Lower lobe of right lung (tissue), 2 donors: Measurements from ENCODE around the gene MALT1. TPM values are rescaled to one million over a fixed set of nuclear protein-coding genes. Genes with fewer than 3 reads are reported as not detected.

Experiments
- ATAC-seq, 2 donors: fragments of 200-7000 bp; cut with Tn5 transposase; one replicate each; pipeline ENCODE4 v1.9.1; 2020 to 2022; ENCODE audit warnings: mild to moderate bottlenecking in 2 of 2, moderate library complexity in 2 of 2
- DNase-seq: peaks from one replicate; pipeline ENCODE4 v3.0.0-alpha.2; 2020
- H3K27ac ChIP-seq: fragments of 200-600 bp; one replicate; pipeline ENCODE4 v1.8.0; 2022
- H3K27me3 ChIP-seq: fragments of 200-600 bp; one replicate; pipeline ENCODE4 v1.8.0; 2022; ENCODE audit warnings: low read depth
- H3K36me3 ChIP-seq: fragments of 200-600 bp; one replicate; pipeline ENCODE4 v1.8.0; 2022; ENCODE audit warnings: mild to moderate bottlenecking
- H3K4me1 ChIP-seq: fragments of 200-600 bp; one replicate; pipeline ENCODE4 v1.8.0; 2022
- H3K4me3 ChIP-seq: fragments of 200-600 bp; one replicate; pipeline ENCODE4 v1.8.0; 2022; ENCODE audit warnings: mild to moderate bottlenecking
- H3K9me3 ChIP-seq: fragments of 200-600 bp; one replicate; pipeline ENCODE4 v1.8.0; 2022
- intact Hi-C: fragments of 100-400 bp; cut with DNase I; formaldehyde crosslinking; loops from one replicate; pipeline ENCODE4 v1.11.0; 2022
- total RNA-seq: library from RNA; stranded (reverse); fragmentation: NEBNext Ultra II Directional; extraction: Animal tissue kit (Norgen Biotek cat#: 25700); gene quantifications from one replicate; pipeline ENCODE4 v1.2.1, GENCODE V29; 2021
- TF ChIP-seq, protein P1 (sequence below): fragments of 200-600 bp; IDR thresholded peaks from one replicate; pipeline ENCODE4 v1.8.0; 2022; ENCODE audit warnings: antibody characterized with exemption, mild to moderate bottlenecking
- donor health status: DM: no; HTN: yes; CAD: no; lungs with severe emphysema.

The MALT1 gene
- total RNA-seq, 1 donor from 2014 or later: 23.1 TPM

DNA sequence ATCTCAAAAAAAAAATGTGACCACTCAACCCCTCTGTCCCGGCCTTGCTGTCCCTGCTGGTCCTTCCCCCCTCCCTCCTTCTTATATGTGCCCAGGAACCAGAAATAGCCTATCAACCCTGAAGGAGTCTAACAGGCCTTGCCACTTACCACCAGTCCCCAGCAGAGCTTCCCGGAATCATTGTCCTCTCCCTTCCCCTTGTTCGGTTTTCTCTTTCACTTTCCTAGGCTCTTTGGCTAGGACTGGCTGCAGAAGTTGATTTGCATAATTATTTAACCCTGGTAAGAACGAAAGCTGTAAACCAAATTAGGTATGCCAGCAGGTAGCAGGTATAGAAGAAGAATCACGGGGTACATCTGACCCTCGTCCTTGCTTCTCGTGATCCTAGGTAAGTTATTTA lies 120.8 kb downstream of the MALT1 start:
- ATAC-seq (peak; percentile 23 to 53), DNase-seq (no peak)
- H3K4me1 ChIP-seq: peaks cover 20% of the 10 kb centered on the region
- TF ChIP-seq, protein P1, sequence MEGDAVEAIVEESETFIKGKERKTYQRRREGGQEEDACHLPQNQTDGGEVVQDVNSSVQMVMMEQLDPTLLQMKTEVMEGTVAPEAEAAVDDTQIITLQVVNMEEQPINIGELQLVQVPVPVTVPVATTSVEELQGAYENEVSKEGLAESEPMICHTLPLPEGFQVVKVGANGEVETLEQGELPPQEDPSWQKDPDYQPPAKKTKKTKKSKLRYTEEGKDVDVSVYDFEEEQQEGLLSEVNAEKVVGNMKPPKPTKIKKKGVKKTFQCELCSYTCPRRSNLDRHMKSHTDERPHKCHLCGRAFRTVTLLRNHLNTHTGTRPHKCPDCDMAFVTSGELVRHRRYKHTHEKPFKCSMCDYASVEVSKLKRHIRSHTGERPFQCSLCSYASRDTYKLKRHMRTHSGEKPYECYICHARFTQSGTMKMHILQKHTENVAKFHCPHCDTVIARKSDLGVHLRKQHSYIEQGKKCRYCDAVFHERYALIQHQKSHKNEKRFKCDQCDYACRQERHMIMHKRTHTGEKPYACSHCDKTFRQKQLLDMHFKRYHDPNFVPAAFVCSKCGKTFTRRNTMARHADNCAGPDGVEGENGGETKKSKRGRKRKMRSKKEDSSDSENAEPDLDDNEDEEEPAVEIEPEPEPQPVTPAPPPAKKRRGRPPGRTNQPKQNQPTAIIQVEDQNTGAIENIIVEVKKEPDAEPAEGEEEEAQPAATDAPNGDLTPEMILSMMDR: no peak
- H3K27me3 ChIP-seq: no peaks in the 10 kb centered on the region
- no peak overlapping the region for H3K27ac ChIP-seq
- intact Hi-C loops: no loop called here
- no peak overlapping the region for H3K4me3 ChIP-seq
- no peaks in the 10 kb centered on the region for H3K9me3 ChIP-seq
- H3K36me3 ChIP-seq: no peaks in the 10 kb centered on the region

DNA sequence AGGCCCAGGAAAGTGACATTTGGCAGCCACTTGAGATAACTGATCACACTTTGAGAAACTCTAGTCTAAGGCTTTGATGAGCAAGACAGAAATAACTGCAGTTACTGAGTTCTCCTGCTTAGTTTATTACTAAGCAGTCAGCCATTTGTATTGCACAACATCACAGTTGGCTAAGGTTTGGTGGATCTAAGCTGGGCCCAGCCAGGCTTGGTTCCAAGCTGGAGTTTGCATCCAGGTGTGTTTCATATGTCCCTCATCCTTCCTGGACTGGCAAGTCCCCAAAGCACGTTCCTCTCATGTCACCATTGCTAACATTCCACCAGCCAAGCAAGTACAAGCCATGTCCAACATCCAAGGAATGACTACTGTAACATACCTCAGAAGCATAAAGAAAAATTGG lies 122.1 kb downstream of the MALT1 start:
- Histone ChIP-seq H3K4me1 (peaks cover 19% of the 10 kb centered on the region), H3K4me3 (no peak overlapping the region), H3K9me3 (no peaks in the 10 kb centered on the region), H3K27me3 (no peaks in the 10 kb centered on the region), H3K27ac (no peak overlapping the region), H3K36me3 (no peaks in the 10 kb centered on the region)
- TF ChIP-seq, protein P1: no peak
- ATAC-seq (no peak), DNase-seq (no peak)
- intact Hi-C loops: no loop called here

- intact Hi-C loops: no loop called here
- H3K27ac ChIP-seq: no peak overlapping the region
- TF ChIP-seq, protein P1: no peak
These were observed 125.0 kb downstream of the MALT1 start for GRCh38 chr18:58796220-58796619.

GRCh38 chr18:58800582-58800981 lies 129.3 kb downstream of the MALT1 start:
- intact Hi-C loops: no loop called here
- TF ChIP-seq, protein P1: no peak

More at GRCh38 chr18:58796220-58796619, 125.0 kb downstream of the MALT1 start:
- Histone ChIP-seq H3K9me3 (no peaks in the 10 kb centered on the region), H3K4me3 (no peak overlapping the region), H3K27me3 (no peaks in the 10 kb centered on the region), H3K4me1 (no peaks in the 10 kb centered on the region), H3K36me3 (no peaks in the 10 kb centered on the region)
- no peak for DNase-seq
- ATAC-seq: no peak

DNA sequence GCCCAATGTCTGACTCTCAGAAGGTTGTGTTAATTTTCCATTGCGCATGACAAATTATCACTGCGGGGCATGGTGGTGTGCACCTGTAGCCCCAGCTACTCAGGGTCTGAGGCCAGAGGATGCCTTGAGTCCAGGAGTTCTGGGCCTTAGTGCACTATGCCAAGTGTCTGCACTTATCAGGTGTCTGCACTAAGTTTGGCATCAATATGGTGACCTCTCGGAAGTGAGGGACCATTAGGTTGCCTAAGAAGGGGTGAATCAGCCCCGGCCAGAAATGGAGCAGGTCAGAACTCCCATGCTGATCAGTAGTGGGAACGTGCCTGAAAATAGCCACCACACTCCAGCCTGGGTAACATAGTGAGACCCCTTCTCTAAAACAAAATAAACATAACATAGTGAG lies 131.7 kb downstream of the MALT1 start:
- no peak for DNase-seq
- no peaks in the 10 kb centered on the region for H3K4me1 ChIP-seq
- no peaks in the 10 kb centered on the region for H3K9me3 ChIP-seq
- ATAC-seq: no peak
- no peaks in the 10 kb centered on the region for H3K36me3 ChIP-seq
- TF ChIP-seq, protein P1: no peak
- no peak overlapping the region for H3K27ac ChIP-seq
- H3K4me3 ChIP-seq: no peak overlapping the region
- intact Hi-C loops: no loop called here
- no peaks in the 10 kb centered on the region for H3K27me3 ChIP-seq

More at GRCh38 chr18:58800582-58800981, 129.3 kb downstream of the MALT1 start:
- Histone ChIP-seq H3K4me3 (no peak overlapping the region), H3K27ac (no peak overlapping the region), H3K4me1 (no peaks in the 10 kb centered on the region), H3K36me3 (no peaks in the 10 kb centered on the region), H3K9me3 (no peaks in the 10 kb centered on the region), H3K27me3 (no peaks in the 10 kb centered on the region)
- no peak for ATAC-seq
- DNase-seq: no peak

- DNase-seq: no peak
- TF ChIP-seq, protein P1: no peak
- H3K36me3 ChIP-seq: no peaks in the 10 kb centered on the region
- no peak overlapping the region for H3K4me3 ChIP-seq
- no peak for ATAC-seq
- no peaks in the 10 kb centered on the region for H3K4me1 ChIP-seq
- H3K27ac ChIP-seq: no peak overlapping the region
- no peaks in the 10 kb centered on the region for H3K27me3 ChIP-seq
- intact Hi-C loops: no loop called here
- no peaks in the 10 kb centered on the region for H3K9me3 ChIP-seq
These were observed 132.7 kb downstream of the MALT1 start for GRCh38 chr18:58803978-58804377.
